Suppressor macrophage (primary cell): ENCODE measurements around the gene FOXF2.
"Not testable (repeated sequence)": the region's sequence is repeated elsewhere in the genome, so short reads cannot be mapped to it uniquely, and the experiment has no call there.

Source experiments
- DNase-seq, 4 experiments: peaks; one replicate each; pipeline ENCODE4 v3.0.0-alpha.2; 2020 to 2022
- total RNA-seq, 17 experiments: gene quantifications; one replicate each; lab custom pipeline; 2026; ENCODE audit warnings: mixed read lengths in 6 of 17, inconsistent platforms in 3 of 17; lab: John Stamatoyannopoulos, UW

Gene FOXF2
- total RNA-seq, result 0 to 1.1 (median 0) reads per million in 17 experiments

DNA sequence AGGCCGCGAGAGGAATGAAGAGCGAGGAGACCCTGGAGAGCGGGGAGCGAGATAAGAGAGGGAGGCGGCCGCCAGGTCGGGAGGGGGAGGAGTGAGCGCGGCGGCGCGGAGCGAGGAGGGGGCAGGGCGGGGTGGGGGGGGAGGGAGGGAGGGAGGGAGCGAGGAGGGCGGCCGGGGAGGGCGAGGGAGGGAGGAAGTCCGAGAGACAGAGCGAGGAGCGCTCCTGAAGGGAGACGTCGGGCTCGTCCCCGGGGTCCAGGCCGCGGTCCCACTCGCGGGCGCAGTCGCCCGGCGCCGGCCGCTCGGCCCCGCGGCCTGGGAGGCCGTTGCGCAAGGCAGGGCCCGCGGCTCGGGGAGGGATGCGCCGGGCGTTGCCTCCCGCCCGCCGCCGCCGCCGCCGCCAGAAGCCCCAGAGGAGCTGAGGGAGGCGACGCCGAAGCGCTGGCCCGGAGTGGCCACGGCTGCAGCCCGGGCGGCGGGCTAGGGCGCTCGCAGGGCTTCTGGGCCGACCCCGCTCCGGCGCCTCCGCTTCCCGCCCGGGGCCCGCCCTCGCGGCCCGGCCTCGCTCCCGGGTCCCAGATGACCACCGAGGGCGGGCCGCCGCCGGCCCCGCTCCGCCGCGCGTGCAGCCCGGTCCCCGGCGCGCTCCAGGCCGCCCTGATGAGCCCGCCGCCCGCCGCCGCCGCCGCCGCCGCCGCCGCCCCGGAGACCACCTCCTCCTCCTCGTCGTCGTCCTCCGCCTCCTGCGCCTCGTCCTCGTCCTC is at the start of gene FOXF2:
FOXF2 (plus strand) TSS at position 208 of the 764 bp plus-strand sequence; CDS start at position 580, 372 bp downstream.
- DNase-seq, result no peak

DNA sequence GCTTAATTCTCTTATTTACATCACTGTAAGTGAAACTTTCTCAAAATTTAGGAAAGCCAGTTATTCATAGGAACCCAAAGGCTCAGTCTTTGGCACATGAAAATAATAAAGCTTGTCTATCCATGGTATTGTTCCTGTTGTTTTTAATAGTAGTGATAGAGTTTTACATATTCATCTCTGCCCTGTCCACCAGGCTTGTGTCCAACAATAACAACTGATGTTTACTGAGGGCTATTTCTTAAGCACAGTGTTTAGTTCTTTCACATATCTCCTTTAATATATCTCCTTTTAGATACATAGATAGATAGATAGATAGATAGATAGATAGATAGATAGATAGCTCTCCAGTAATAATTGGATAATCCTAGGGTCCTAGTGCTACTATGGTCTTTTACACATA is 43.3 kb upstream of the FOXF2 start:
- no peak for DNase-seq

DNA sequence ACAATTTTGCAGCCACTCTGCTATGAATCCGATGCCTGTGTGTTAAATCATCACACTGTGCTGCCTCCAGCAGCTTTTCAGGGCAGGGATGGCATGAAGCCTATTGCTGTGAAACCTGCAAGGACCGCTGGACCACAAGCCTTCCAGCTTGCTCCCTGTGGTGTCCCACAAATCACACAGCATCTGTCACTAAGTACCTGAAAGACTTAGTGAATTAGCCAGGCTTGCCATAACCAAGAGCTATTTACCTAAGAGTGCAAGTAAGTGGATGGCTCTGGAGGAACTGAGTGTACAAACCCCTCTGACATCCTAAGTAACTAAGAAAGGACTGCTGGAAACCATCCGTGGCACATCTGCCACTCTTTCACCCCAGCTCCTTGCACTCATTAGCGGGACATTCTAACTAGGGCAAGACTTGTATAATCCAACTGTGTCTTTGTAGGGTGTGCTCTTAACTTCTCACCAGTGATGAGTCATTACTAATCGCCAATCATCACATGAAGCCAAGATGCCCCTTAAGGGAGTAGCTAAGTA is 42.8 kb upstream of the FOXF2 start:
- no peak for DNase-seq

DNA sequence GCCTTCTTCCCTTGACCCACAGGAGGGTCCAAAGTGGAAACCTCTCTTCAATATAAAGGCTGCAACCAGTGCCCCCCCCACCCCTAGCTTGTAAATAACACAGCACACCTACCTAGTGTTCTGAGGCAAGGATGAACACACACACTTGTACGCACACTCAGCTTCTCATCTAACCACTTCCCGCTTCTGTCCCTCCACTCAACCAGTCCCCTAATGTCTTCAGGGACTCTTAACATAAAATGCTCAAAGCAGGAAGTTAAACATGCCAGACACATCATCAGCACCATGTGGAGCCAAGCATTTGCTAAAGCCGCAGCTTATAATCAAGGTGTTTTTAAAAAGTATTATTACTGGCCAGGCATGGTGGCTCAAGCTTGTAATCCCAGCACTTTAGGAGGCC is 42.2 kb upstream of the FOXF2 start:
- DNase-seq, result no peak

DNA sequence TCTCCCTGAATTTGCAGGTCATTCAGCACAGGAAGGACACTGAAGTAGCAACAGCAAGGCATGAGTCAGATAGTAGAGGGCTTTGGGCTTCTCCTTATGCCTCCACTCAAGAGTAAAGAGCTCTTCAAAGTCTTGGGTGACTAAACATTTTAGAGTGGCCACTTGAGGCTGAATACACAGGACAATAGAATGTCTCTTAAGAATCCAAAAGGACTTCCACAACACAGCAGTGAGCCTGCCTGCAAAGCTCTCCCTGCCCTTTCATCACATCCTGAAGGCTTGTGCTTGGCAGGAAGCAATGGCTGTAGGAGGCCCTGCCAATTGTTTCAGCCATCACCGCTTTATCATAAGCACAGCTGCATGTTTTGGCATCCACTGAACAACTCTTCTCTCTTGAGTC is 40.7 kb upstream of the FOXF2 start:
- no peak for DNase-seq

DNA sequence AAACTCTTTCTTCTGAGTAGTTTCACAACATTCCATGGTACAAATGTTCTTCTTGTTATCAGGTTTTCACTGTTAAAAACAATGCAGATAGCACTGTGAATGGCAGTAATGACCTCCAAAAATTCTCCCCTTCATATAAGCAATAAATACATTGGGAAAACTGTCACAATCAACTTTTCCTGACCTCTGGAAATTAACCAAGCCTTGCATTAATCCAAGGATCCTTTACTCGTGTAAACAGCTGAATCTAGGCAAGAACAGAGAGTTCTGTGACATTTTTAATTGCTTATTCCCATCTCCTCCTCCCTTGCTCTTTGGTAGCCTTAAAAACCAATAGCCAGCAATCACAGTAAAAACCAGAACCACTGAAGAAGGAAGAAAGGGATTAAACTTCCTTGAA is 39.7 kb upstream of the FOXF2 start:
- no peak for DNase-seq

DNA sequence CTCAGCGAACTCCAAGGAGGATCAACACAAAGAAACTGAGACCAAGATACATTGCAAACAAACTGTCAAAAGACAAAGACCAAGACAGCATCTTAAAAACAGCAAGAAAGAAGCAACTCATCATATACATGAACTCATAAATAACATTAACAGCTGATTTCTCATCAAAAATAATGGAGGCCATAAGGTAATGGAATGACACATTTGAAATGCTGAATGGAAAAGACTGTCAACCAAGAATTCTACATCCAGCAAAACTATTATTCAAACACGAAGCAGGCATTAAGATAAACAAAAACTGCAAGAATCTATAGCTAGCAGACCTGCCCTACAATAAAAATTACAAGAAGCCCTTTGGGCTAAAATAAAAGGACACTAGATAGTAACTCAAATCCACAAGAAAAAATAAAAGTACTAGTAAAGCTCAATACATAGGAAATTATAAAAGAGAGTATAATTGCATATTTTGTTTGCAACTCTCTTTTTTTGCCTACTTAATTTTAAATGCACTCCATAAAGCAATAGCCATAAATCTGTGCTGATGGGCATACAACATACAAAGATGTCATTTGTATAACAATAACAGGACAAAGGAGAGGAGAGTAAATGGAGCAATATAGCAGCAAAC is 37.9 kb upstream of the FOXF2 start:
- DNase-seq, result no peak

DNA sequence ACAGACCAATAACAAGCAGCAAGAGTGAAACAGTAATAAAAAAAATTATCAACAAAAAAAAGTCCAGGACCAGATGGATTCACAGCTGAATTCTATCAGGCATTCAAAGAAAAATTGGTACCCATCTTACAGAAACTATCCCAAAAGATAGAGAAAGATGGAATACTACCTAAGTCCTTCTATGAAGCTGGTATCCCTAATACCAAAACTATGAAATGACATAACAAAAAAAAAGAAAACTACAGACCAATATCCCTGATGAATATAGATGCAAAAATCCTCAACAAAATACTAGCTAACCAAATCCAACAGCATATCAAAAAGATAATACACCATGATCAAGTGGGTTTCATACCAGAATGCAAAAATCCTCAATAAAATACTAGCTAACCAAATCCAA is 34.3 kb upstream of the FOXF2 start:
- not testable (repeated sequence) for DNase-seq

DNA sequence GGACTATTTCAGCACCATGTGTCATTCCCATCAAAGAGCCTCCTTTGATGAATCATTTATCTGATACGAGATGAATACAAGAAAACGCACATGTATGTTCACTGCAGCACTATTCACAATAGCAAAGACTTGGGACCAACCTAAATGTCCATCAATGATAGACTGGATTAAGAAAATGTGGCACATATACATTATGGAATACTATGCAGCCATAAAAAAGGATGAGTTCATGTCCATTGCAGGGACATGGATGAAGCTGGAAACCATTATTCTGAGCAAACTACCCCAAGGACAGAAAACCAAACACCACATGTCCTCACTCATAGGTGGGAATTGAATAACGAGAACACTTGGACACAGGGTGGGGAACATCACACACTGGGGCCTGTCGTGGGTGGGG is 27.7 kb upstream of the FOXF2 start:
- not testable (repeated sequence) for DNase-seq

DNA sequence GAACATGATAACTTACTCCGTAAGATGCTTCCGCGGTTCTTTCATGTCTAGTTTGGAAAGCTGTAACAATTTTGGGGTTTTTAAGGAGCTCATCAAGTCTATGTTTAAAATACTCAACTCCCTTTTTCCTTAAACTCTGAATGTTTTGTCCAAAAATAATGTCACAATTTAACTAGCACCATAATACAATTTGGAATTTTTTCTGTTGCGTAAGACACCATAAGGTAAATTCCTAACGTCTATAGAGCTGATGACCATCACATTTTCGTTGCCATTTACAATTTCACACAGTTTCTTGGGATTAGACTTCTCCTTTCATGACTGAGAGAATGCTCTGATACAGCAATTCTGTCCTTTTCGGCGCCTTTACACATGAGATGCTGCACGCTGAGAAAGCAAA is 26.7 kb upstream of the FOXF2 start:
- DNase-seq, result no peak

DNA sequence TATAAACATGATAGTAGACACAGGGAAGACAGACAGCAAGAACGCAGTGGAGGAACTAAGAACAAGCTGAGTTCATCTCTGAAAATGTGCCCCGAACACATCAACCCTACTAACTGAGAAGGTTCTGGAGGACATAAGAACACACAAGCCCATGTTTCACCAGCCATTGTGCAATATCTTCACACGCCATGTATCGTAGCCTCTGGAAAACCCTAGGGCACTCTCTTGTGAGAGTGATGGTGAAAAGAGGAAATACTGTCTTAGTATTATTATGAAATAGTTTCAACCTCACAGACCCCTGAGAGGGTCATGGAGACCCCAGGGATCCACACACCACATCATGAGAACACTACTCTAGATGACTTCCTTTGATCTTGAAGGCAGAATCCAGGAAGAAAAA is 26.1 kb upstream of the FOXF2 start:
- no peak for DNase-seq

DNA sequence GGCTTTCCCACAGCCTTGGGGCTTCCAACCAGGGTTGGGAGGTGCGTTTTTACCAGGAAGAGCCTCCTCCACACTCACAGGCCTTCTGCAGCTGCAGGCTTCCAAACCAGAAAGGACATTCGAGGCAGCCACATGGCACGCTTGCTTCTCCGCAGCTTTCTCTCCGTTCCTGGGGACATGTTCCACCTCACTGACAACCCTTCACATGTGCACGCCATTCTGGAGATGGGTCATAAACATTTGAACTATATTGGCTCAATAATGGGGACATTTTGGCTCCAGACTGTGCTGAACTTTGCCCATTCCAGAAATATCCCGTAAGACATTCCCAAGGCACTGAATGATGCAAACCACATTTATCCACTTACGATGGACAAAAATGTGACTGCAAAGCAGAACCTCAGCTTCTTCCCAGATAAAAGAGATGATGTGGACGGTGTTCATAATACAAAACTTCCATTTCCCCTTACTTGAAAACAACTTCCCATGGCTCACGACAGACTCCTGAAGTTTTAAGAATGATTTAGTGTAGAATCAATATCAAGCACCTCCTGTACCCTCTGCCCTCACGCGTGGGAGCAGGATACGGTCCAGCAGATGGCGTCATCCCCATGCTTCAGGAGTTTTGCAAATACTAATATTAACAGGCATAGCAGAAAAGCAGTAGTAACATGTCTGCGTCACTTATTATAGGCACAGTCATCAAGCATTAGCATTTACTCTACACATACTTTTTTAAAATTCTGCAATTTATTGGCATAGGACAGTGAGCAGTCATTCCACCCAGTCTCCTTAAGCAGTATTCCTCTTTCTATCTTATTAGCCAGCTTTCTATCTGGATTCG is 25.4 kb upstream of the FOXF2 start:
- peak in 3 of 4 experiments; percentile 26 to 46 (median 45) for DNase-seq

DNA sequence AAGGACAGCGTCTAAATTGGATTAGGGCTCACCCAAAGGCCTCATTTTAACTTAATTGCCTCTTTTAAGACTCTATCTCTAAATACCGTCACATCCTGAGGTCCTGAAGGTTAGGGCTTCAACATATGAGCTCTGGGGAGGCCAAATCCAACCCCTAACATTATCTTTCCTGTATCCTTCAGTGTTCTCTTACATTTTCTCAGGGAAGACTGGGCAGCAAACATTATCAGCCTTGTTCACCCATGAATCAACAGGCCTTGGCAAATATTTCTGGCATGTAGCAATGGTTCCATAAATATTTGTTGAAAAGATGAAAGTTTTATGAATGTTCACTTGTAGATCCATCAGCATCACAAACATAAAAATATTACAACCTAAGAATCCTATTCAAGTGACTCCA is 24.6 kb upstream of the FOXF2 start:
- no peak for DNase-seq

DNA sequence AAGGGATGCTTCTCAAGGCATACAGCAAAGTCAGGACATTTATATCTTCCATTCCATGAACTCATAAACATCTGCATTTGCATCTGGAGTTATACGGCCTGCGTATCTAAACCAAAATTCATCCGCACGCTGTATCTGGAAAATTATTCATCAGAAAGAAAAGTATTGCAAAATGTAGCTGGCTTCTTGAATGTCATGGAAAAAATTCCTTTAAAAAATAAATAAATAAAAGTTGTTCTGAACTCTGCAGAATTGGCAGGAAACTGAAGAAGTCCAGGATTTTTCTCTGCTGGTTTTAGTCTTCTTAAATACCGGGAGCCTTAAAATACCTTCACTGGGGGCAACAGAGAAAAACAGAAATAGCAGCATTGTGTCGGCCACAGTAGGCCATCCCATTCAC is 23.7 kb upstream of the FOXF2 start:
- DNase-seq, result no peak

DNA sequence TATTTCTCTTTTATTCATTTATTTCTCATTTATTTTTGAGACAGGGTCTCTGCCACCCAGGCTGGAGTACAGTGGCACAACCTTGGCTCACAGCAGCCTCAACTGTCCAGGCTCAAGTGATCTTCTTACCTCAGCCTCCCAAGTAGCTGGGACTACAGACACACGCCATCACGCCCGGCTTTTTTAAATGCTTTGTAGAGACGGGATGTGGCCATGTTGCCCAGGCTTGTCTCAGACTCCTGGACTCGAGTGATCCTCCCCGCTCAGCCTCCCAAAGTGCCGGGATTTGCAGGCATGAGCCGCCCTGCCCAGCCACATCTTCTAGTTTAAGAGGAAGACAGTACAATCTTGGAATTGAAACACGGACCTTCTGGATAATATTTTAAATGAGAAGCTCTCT is 21.6 kb upstream of the FOXF2 start:
- DNase-seq, result no peak

DNA sequence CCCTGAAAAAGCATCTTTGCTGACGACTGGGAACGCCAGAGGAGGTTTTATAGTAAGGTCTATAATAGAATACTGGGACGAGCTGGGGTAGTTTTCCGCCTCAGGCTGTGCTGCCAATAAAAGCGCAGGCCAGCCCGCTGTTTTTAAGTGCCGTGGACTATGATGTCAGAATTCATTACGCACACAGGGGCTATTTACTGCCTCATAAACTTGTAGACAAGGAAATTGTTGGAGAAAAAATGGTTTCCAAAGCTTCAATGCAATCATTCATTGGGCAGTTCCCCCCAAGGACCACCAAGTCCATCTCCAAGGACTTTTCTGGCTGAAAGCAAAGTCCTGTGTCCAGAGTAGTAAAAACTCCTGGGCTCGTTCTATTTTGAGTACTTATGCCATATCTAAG is 20.4 kb upstream of the FOXF2 start:
- no peak for DNase-seq

DNA sequence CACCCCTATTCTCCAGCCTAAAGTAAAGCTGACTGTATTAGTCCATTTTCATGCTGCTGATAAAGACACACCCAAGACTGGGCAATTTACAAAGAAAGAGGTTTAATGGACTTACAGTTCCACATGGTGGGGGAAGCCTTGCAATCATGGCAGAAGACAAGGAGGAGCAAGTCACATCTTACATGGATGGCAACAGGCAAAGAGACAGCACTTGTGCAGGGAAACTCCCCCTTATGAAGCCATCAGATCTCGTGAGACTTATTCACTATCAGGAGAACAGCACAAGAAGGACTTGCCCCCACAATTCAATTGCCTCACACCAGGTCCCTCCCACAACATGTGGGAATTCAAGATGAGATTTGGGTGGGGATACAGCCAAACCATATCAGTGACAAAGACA is 19.7 kb upstream of the FOXF2 start:
- DNase-seq, result not testable (repeated sequence)

DNA sequence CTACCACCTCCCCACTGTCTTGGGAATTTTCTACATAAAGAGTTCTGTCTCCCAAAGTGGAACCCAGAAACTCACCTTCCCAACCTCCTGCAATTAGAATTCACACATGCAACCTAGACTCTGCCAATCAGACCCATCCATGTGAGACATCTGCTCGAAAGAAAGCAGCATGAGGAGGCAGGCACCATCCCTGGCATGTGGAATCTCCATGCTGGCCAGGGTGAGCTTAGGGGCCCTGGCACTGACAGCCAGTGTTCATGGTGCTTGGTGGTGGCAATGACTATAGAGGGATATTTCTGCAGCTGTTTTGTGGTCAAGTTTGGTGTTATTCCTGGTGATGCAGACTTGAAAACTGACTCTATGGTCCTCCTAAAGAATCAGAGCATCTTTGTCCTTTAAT is 17.4 kb upstream of the FOXF2 start:
- no peak for DNase-seq

DNA sequence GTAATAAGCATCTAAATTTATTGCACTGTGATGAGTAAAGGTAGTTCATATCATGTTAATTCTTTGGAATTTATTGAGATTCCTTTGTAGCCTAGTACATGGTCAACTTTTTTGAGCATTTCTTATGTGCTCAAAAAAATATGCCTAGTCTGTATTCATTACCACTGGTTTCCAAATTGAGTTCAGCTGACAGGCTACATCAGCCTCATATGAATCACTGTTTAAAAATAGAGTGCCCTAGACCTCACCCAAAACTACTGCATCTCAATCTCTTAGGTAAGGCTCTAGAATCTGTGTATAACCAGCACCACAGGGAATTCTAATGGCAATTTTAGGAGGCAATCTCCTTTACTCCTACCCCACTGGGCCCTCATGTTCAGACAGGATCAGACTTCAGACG is 16.7 kb upstream of the FOXF2 start:
- DNase-seq, result no peak

DNA sequence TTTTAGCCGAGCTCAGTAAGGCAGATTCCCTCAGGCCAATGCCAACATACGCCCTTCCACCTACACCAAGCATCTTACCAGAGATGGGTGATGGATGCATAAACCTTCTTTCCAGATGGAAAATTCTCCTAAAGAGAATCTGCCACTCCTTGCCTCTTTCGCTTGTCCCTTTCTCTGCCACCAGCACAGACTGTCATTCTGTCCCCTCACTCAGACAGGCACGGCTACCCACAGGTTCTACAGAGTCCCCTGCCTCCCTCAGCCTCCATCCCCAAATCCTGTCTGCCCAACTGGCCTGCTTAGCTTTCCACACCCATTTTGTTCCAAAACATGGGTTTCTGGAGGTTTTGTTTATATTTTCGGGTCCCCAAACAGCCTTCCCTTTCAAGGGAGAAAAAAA is 12.7 kb upstream of the FOXF2 start:
- no peak for DNase-seq

DNA sequence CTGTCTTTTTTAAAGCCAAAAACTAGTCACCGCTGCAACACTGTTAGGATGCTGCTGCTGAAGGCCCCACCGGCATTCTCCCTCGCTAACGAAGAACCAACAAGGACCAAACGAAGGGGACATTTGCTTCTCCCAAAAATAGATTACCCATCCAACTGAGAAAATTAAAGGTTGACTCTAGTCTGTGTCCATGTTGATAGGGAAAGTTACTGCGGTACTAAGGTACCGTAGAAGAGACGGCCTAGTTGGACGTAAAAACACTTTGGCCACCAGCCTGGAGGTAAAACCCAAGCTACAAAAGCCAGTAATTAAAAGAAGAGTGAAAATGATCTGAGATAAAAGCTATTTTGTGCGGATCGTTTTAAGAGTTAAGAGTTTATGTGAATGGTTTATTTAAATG is 11.8 kb upstream of the FOXF2 start:
- DNase-seq, result no peak

DNA sequence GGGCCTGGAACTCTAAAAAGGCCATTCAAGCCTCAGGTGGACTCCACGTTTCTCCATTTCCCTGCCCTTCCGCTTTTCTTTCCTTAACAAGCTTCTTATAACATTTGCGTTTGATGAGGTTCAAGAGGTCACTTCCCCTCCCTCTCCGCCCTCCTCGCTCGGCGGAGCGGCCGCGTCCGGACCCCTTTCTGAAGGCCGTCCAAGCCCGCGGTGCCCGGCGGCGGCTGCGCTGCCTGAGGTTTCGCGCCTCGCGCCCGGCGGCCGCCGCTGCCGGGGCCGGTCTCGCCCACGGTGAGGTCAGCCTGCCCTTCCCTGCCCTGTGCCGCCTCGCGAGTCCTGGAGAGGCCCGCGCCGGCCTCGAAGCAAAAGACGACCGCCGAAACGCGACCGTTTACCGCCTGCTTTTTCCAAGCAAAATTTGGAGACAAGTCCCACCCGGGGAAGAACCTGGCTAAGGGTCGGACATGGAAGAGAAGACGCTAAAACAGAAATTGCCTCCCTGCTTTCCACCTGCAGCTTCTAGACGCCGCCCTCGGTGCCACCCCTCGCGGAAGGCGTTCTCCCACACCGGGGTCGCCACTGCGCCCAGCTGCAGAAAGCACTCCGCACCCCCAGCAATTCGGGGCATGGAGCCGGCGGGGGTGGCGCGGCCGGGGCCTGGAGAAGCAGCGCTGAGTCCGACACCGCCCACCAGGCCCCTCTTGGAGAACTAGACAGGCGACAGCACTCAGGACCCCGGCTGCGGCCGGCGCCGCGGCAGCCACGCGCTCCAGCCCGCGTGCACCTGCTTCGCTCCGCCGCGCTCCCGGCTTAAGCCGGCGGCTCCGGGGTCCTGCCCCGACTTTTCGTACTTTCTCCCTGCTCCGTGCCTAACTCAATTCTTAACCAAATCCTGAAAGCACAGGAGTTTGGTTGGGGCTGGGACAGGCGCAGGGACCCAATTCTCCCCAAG is 11.0 kb upstream of the FOXF2 start:
- DNase-seq, result peak in 2 of 4 experiments; percentile 27
